Endothelial cell of hepatic sinusoid (primary cell): Measurements from ENCODE around the gene MAML2.

Experiments used
- in situ Hi-C: cut with HindIII; loops from 2 replicates; pipeline ENCODE4 v1.10.0; 2017; ENCODE audit warnings: low sequenced_read_pairs

Gene MAML2

DNA sequence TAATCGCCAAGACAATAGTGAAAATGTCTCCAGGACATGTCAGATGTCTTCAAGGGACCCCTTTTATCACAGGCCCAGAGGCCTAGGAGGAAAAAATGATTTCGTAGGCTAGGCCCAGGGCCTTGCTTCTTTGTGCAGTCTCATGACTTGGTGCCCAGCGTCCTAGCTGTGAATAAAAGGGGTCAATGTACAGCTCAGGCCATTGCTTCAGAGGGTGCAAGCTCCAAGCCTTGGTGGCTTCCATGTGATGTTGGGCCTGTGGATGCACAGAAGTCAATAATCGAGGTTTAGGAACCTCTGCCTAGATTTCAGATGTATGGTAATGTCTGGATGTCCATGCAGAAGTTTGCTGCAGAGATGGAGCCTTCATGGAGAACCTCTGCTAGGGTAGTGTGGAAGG lies 398.4 kb downstream of the MAML2 start:
- in situ Hi-C loops: loop anchor here (25.0 kb wide), 1 partner anchor 107 kb away; no protein-coding TSS in a partner anchor

DNA sequence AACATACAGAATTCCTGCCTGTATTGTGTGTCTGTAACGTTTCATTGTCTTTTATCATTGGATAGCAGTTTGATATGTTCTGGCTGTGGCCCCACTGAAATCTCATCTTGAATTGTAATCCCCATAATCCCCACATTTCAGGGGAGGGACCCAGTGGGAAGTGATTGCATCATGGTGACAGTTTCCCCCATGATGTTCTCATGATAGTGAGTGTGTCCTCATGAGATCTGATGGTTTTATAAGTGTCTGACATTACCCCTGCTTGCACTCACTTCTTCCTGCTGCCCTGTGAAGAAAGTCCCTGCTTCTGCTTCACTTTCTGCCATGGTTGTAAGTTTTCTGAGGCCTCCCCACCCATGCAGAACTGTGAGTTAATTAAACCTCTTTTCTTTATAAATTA lies 399.4 kb downstream of the MAML2 start:
- in situ Hi-C loops: loop anchor here (25.0 kb wide), 1 partner anchor 106 kb away; no protein-coding TSS in a partner anchor

GRCh38 chr11:95939091-95939490 lies 403.9 kb downstream of the MAML2 start:
- in situ Hi-C loops: loop anchor here (25.0 kb wide), 1 partner anchor 102 kb away; no protein-coding TSS in a partner anchor

DNA sequence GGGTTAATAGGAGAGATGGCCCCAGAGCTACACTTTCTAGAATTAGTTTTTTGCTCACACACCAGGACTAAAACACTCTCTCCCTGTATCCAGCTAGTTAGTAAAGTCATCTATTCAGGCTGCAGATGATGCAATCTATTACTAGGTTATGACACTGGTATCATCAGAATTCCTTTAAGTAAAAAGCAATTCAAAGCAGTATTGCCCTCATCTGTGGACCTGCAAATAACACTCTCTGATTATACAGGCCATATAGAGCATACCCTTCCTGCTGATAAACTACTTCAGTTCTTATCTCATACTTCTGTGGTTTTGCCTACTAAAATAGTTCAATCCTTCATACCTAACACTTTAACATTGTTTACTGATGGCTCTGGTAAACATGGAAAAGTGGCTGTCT lies 405.6 kb downstream of the MAML2 start:
- in situ Hi-C loops: loop anchor here (25.0 kb wide), 1 partner anchor 100 kb away; no protein-coding TSS in a partner anchor

- in situ Hi-C loops: loop anchor here (5.0 to 25.0 kb wide), 2 partner anchors 44 to 96 kb away; no protein-coding TSS in a partner anchor
Measured at GRCh38 chr11:95933594-95933993, 409.4 kb downstream of the MAML2 start.

GRCh38 chr11:95931916-95932315 lies 411.1 kb downstream of the MAML2 start:
- in situ Hi-C loops: loop anchor here (5.0 to 25.0 kb wide), 2 partner anchors 45 to 95 kb away; no protein-coding TSS in a partner anchor

GRCh38 chr11:95930948-95931347 lies 412.0 kb downstream of the MAML2 start:
- in situ Hi-C loops: loop anchor here (5.0 to 25.0 kb wide), 2 partner anchors 46 to 94 kb away; no protein-coding TSS in a partner anchor

- in situ Hi-C loops: loop anchor here (25.0 kb wide), 1 partner anchor 89 kb away; no protein-coding TSS in a partner anchor
Measured at GRCh38 chr11:95926726-95927125, 416.3 kb downstream of the MAML2 start.
